Liver (tissue), 10 donors: ENCODE data around the gene IKZF3. TPM values are rescaled to one million over a fixed set of nuclear protein-coding genes. Genes with fewer than 3 reads are reported as not detected.

Experiments
- DNase-seq: peaks from one replicate; pipeline ENCODE4 v3.0.0-alpha.2; 2017; ENCODE audit warnings: low spot score
- H3K27ac ChIP-seq, 2 donors: one replicate each; pipeline ENCODE4 v1.7.0; 2013; ENCODE audit warnings: inconsistent platforms in 2 of 2, low read length in 2 of 2, control low read depth in 1 of 2, low read depth in 1 of 2, mild to moderate bottlenecking in 1 of 2
- H3K27me3 ChIP-seq, 4 donors: one replicate each; pipeline versions ENCODE4 v1.6.1 to v1.7.0; 2013; ENCODE audit warnings: low read length in 3 of 4, inconsistent platforms in 1 of 4, mild to moderate bottlenecking in 1 of 4, moderate library complexity in 1 of 4; ENCODE audit not compliant: control insufficient read depth in 4 of 4, insufficient read depth in 4 of 4
- H3K36me3 ChIP-seq, 4 donors: one replicate each; pipeline versions ENCODE4 v1.6.1 to v1.7.0; 2013; ENCODE audit warnings: low read length in 3 of 4, mild to moderate bottlenecking in 3 of 4, low read depth in 1 of 4, moderate library complexity in 1 of 4; ENCODE audit not compliant: control insufficient read depth in 4 of 4, insufficient read depth in 3 of 4
- H3K4me1 ChIP-seq, 4 donors: one replicate each; pipeline versions ENCODE4 v1.6.1 to v1.7.0; 2013; ENCODE audit warnings: low read length in 3 of 4, mild to moderate bottlenecking in 3 of 4, moderate library complexity in 1 of 4; ENCODE audit not compliant: control insufficient read depth in 4 of 4, insufficient read depth in 4 of 4
- H3K4me3 ChIP-seq, 3 donors: one replicate each; pipeline versions ENCODE4 v1.6.1 to v1.7.0; 2013; ENCODE audit warnings: low read length in 3 of 3, control low read depth in 1 of 3, low read depth in 1 of 3, mild to moderate bottlenecking in 1 of 3
- H3K9ac ChIP-seq, 2 donors: one replicate each; pipeline ENCODE4 v1.7.0; 2013; ENCODE audit warnings: low read length in 2 of 2, mild to moderate bottlenecking in 2 of 2, moderate library complexity in 2 of 2, control low read depth in 1 of 2, low read depth in 1 of 2
- H3K9me3 ChIP-seq, 4 donors: one replicate each; pipeline versions ENCODE4 v1.6.1 to v1.7.0; 2013; ENCODE audit warnings: low read length in 3 of 4; ENCODE audit not compliant: control insufficient read depth in 4 of 4
- FOXA2 ChIP-seq: IDR thresholded peaks from 2 replicates; pipeline ENCODE4 v1.6.1; 2016; ENCODE audit warnings: antibody characterized with exemption
- HNF4G ChIP-seq: IDR thresholded peaks from 2 replicates; pipeline ENCODE4 v1.6.1; 2016; ENCODE audit warnings: antibody characterized with exemption
- NR2F2 ChIP-seq: IDR thresholded peaks from 2 replicates; pipeline ENCODE4 v1.6.1; 2016; ENCODE audit warnings: antibody characterized with exemption
- RAD21 ChIP-seq, 2 donors: IDR thresholded peaks; 2 replicates each; pipeline ENCODE4 v1.6.1; 2016; ENCODE audit warnings: antibody characterized with exemption in 2 of 2, mild to moderate bottlenecking in 2 of 2
- WGBS: extraction: QIAGEN DNeasy Blood & Tissue Kit; methylation state at CpG from one replicate; pipeline ENCODE4 v1.1.7; 2013; 5-methylcytosine and 5-hydroxymethylcytosine counted together
- polyA plus RNA-seq, 2 donors: library from polyadenylated mRNA; stranded (reverse) in 1 of 2; unstranded in 1 of 2; fragments of 200-250 nt in 1 of 2; fragments of >200 nt in 1 of 2; fragmentation: Nextera tagmentation in 1 of 2; extraction: Ambion mirVana in 1 of 2; gene quantifications; one replicate each; pipeline versions ENCODE4 v1.2.1 to v1.2.3, GENCODE V29; 2013 to 2015
- small RNA-seq: library from RNA; depleted of rRNA; stranded (forward); fragments of <200 nt; gene quantifications from one replicate; pipeline ENCODE3, GENCODE V24; 2014
- total RNA-seq, 2 donors: library from RNA; depleted of rRNA; stranded (reverse); fragments of >200 nt; gene quantifications; one replicate each; pipeline ENCODE4 v1.2.3, GENCODE V29; 2014
- donor health status: healthy.
- donor health status: healthy.
- donor health status: healthy.
- donor health status: healthy.
- donor health status: healthy.

Gene IKZF3
- total and polyA plus RNA-seq, 4 donors: 0.32 to 2.3 (median 0.83) TPM

DNA sequence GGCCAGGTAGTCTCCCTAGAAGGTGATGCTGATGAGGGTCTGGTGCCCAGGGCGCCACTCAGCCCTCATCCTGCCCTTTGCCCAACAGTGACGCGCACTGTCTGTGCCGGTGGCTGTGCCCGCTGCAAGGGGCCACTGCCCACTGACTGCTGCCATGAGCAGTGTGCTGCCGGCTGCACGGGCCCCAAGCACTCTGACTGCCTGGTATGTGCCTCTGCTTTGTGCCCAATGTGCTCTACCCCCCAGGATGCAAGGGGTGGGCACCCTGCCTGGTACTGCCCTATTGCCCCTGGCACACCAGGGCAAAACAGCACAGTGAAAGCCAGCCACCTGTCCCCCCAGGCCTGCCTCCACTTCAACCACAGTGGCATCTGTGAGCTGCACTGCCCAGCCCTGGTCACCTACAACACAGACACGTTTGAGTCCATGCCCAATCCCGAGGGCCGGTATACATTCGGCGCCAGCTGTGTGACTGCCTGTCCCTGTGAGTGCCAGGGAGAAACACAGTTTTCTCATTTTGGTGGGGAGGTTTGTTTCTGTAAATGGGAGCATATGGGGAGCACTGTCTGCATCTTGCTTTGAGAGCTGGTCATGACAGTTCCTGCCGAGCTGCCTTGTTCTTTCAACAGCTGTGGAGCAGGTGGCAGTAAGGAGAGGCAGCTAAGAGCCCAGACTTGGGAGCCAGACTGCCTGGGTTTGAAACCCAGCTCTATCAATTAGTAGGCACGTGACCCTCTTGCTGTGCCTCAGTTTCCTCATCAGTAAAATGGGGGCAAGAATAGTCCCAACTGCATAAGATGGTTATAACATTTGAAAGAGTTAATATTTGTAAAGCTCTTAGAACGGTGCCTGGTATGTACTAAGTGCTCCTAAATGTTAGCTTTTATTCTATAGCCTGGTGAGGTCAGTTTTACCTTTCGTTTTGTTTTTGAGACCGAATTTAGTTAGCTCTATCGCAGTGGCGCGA, 153.8 kb downstream of the IKZF3 start:
- H3K9ac ChIP-seq: no peak overlapping the region
- no peak overlapping the region for H3K27ac ChIP-seq
- peaks cover 0 to 32% (median 11%) of the 10 kb centered on the region in 4 donors for H3K36me3 ChIP-seq
- TF ChIP-seq RAD21 (IDR thresholded peaks at IDR 0.05) (no peak), FOXA2 (no peak), NR2F2 (no peak), HNF4G (no peak)
- no peaks in the 10 kb centered on the region for H3K9me3 ChIP-seq
- DNase-seq: no peak
- 94% methylated on average over 20 of the region's 20 CpGs for WGBS
- no peaks in the 10 kb centered on the region for H3K27me3 ChIP-seq
- H3K4me3 ChIP-seq: no peak overlapping the region
- peaks cover 7 to 22% (median 18%) of the 10 kb centered on the region in 4 donors for H3K4me1 ChIP-seq

DNA sequence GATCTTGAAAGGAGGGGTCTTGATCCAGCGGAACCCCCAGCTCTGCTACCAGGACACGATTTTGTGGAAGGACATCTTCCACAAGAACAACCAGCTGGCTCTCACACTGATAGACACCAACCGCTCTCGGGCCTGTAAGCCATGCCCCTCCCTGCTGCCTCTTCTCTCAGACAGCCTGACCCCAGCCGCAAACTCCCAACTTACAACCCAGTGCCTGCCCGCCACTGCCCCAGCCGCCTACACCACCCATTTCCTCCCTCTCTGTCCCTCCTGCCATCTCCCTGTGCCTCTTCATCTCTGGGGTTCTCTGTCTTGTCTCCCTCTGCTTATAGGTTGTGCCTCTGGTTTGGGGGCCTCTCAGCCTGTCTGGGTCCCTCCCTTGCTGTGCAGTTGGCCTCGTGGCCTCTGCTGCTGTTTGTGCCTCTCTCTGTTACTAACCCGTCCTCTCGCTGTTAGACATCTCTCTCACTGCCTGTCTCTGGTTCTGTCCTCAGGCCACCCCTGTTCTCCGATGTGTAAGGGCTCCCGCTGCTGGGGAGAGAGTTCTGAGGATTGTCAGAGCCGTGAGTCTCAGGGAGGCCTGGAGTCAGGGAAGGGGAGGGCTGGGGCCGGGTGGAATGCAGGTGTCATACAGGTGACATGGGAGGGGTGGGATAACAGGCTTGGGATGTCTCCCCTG, 154.7 kb downstream of the IKZF3 start:
- no peak for DNase-seq
- no peaks in the 10 kb centered on the region for H3K27me3 ChIP-seq
- peaks cover 0 to 32% (median 9%) of the 10 kb centered on the region in 4 donors for H3K36me3 ChIP-seq
- no peak overlapping the region for H3K27ac ChIP-seq
- WGBS: 90% methylated on average over 14 of the region's 14 CpGs
- no peak overlapping the region for H3K4me3 ChIP-seq
- no peak overlapping the region for H3K9ac ChIP-seq
- no peaks in the 10 kb centered on the region for H3K9me3 ChIP-seq
- no peak for TF ChIP-seq NR2F2
- H3K4me1 ChIP-seq: peaks cover 15 to 31% (median 26%) of the 10 kb centered on the region in 4 donors

Small RNA genes lying within 50 kb of the gene (small RNA-seq; reads per million reads assigned to genes)
- not detected for gene AC090844.1
- gene MIR4728: 0.09 reads per million

Other genes with a start within 250 kb of the IKZF3 start
- under 1 TPM in 1 of 2 donors, not detected in 1; 0.14 TPM for gene PPP1R1B, start 237.4 kb downstream of the IKZF3 start, total RNA-seq
- not detected for gene PPP1R1B, start 237.4 kb downstream of the IKZF3 start, polyA plus RNA-seq
- 10 to 100 TPM; 20.4 to 26.0 TPM for gene STARD3, start 227.2 kb downstream of the IKZF3 start, total RNA-seq
- gene STARD3, start 227.2 kb downstream of the IKZF3 start, polyA plus RNA-seq: 10 to 100 TPM; 15.0 to 34.0 TPM
- gene TCAP, start 199.0 kb downstream of the IKZF3 start, total RNA-seq: under 1 TPM; 0.14 to 0.67 TPM
- gene TCAP, start 199.0 kb downstream of the IKZF3 start, polyA plus RNA-seq: under 1 TPM in 1 of 2 donors, not detected in 1; 0.22 TPM
- gene PNMT, start 195.9 kb downstream of the IKZF3 start, total RNA-seq: 1 to 10 TPM in 1 of 2 donors, not detected in 1; 8.6 TPM
- gene PNMT, start 195.9 kb downstream of the IKZF3 start, polyA plus RNA-seq: under 1 TPM; 0.20 to 0.26 TPM
- 10 to 100 TPM in 1 of 2 donors, 1 to 10 TPM in 1; 7.9 to 19.5 TPM for gene PGAP3, start 176.3 kb downstream of the IKZF3 start, total RNA-seq
- 10 to 100 TPM; 13.3 to 14.6 TPM for gene PGAP3, start 176.3 kb downstream of the IKZF3 start, polyA plus RNA-seq
- gene ERBB2, start 164.2 kb downstream of the IKZF3 start, total RNA-seq: 10 to 100 TPM; 21.0 to 28.8 TPM
- gene ERBB2, start 164.2 kb downstream of the IKZF3 start, polyA plus RNA-seq: 10 to 100 TPM in 1 of 2 donors, 1 to 10 TPM in 1; 4.7 to 10.5 TPM
- 10 to 100 TPM; 11.1 to 13.4 TPM for gene MIEN1, start 133.8 kb downstream of the IKZF3 start, total RNA-seq
- gene MIEN1, start 133.8 kb downstream of the IKZF3 start, polyA plus RNA-seq: 10 to 100 TPM; 44.6 to 99.0 TPM
- gene GRB7, start 126.4 kb downstream of the IKZF3 start, total RNA-seq: 1 to 10 TPM; 1.9 to 3.0 TPM
- gene GRB7, start 126.4 kb downstream of the IKZF3 start, polyA plus RNA-seq: 1 to 10 TPM; 1.9 to 6.8 TPM
- not detected for gene ZPBP2, start 3.9 kb upstream of the IKZF3 start, total RNA-seq
- not detected for gene ZPBP2, start 3.9 kb upstream of the IKZF3 start, polyA plus RNA-seq
- 10 to 100 TPM; 10.3 to 35.1 TPM for gene GSDMB, start 54.3 kb upstream of the IKZF3 start, total RNA-seq
- gene GSDMB, start 54.3 kb upstream of the IKZF3 start, polyA plus RNA-seq: 1 to 10 TPM; 4.2 to 7.9 TPM
- 100 to 1,000 TPM; 138 to 141 TPM for gene ORMDL3, start 63.3 kb upstream of the IKZF3 start, total RNA-seq
- 100 to 1,000 TPM in 1 of 2 donors, 10 to 100 TPM in 1; 71.0 to 112 TPM for gene ORMDL3, start 63.3 kb upstream of the IKZF3 start, polyA plus RNA-seq
- under 1 TPM in 1 of 2 donors, not detected in 1; 0.17 TPM for gene LRRC3C, start 63.4 kb upstream of the IKZF3 start, total RNA-seq
- gene LRRC3C, start 63.4 kb upstream of the IKZF3 start, polyA plus RNA-seq: under 1 TPM; 0.08 to 0.24 TPM
- gene GSDMA, start 98.7 kb upstream of the IKZF3 start, total RNA-seq: under 1 TPM; 0.08 to 0.23 TPM
- under 1 TPM; 0.06 to 0.18 TPM for gene GSDMA, start 98.7 kb upstream of the IKZF3 start, polyA plus RNA-seq
- gene PSMD3, start 116.5 kb upstream of the IKZF3 start, total RNA-seq: 10 to 100 TPM; 62.3 to 80.7 TPM
- 10 to 100 TPM; 30.7 to 70.4 TPM for gene PSMD3, start 116.5 kb upstream of the IKZF3 start, polyA plus RNA-seq
- not detected for gene CSF3, start 151.1 kb upstream of the IKZF3 start, total RNA-seq
- not detected for gene CSF3, start 151.1 kb upstream of the IKZF3 start, polyA plus RNA-seq
- gene MED24, start 190.1 kb upstream of the IKZF3 start, total RNA-seq: 10 to 100 TPM; 31.0 to 37.1 TPM
- gene MED24, start 190.1 kb upstream of the IKZF3 start, polyA plus RNA-seq: 10 to 100 TPM; 19.2 to 27.2 TPM
- 10 to 100 TPM in 1 of 2 donors, 1 to 10 TPM in 1; 8.5 to 10.3 TPM for gene THRA, start 198.7 kb upstream of the IKZF3 start, total RNA-seq
- gene THRA, start 198.7 kb upstream of the IKZF3 start, polyA plus RNA-seq: 1 to 10 TPM; 3.2 to 6.3 TPM
- 1 to 10 TPM in 1 of 2 donors, under 1 TPM in 1; 0.84 to 2.3 TPM for gene NR1D1, start 236.3 kb upstream of the IKZF3 start, total RNA-seq
- 10 to 100 TPM in 1 of 2 donors, 1 to 10 TPM in 1; 8.8 to 13.7 TPM for gene NR1D1, start 236.3 kb upstream of the IKZF3 start, polyA plus RNA-seq